ENCODE measurements around the gene SPNS2.

DNA sequence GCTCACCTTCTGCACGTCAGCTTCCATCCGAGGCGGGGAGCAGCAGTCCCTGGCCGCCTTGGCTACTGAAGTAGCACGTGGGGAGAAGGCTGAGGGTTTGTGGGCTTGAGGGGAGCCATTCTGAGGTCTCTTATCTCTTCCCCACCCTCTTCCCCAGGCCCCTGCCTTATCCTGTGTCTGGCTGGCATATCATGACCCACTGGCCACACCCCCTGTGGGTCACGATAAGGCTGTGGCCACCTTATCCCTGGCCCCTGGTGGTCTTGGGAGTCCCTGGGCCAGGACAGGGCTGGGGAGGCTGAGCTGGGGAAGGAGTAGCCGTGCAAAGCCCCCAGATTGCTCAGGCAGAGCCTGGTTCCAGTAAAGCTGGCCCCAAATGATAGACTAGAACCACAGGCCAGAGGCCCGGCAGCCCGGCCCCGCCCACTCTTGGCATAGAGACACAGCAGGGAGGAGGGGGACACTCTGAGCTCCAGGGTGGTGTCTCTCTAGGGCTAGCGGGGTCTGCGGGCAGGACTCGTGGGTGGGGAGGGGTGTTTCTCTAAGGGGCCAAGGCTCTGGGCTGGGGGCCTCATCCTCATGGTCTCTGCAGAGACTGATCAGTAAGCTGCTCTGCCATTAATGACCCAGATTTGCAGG, 7.6 kb downstream of the SPNS2 start:
- TF ChIP-seq EZH2 (IDR thresholded peaks at IDR 0.05) (no peak), CTCF (IDR thresholded peaks at IDR 0.05) (no peak)

Measured in neural progenitor cell (in vitro differentiated cells).